Inferior parietal cortex (tissue), 1 donor: ENCODE data around the gene SSUH2.

ENCODE experiments used
- DNase-seq: peaks from one replicate; pipeline ENCODE4 v3.0.0-alpha.2; 2016; ENCODE audit errors: extremely low spot score

SSUH2 gene

GRCh38 chr3:8579943-8580342, 64.7 kb downstream of the SSUH2 start:
- DNase-seq: no peak

GRCh38 chr3:8579096-8579495, 65.5 kb downstream of the SSUH2 start:
- no peak for DNase-seq

- DNase-seq: no peak
These were observed 66.3 kb downstream of the SSUH2 start for GRCh38 chr3:8578282-8578681.

DNA sequence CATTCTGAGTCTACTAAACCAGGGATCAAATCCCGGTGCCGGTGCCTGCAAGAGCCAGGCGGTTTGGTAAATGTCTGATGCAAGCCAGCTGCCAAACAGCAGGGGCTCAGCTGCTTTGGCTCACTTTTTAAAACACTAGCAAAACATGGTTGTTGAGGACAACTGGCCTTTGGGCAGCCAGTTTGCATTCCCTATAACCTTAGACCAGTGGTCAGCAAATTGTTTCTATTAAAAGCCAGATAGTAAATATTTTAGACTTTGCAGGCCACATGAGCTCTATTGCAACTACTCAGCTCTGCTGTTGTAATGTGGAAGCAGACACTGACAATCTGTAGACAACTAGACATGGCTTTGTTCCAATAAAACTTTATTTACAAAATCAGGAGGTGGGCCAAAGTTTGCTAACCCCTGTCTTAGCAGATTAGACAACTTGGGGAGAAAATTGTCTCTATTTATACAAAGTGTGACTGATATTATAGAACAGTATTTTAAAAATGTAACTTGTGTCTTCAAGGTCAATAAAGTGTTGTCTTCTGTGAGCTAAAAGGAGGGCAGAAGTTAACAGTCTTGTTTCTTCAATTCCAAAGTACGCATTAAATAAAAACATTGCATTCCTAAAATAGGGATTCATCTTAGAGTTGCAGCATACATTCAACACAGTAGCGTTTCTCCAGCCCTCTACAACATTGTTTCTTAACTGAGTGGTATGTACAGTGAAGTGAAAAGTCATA, 67.6 kb downstream of the SSUH2 start:
- DNase-seq: no peak

DNA sequence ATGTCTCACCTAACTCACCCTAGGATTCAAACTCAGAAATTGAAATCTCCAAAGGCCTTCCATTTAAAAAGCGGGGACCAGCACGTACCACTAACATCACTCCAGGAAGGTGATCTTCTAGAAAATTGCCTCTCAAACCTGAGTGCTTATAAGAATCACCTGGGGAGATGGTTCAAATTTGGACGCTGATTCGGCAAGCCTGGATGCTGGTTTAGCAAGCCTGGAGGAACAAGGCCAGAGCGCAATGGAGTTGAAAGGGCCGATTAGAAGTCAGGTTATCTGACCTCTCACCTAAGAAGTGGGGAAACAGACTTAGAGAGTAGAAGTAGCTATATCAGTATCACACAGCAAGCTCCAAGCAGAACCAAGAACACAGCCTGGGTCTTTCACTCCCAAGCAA, 68.2 kb downstream of the SSUH2 start:
- no peak for DNase-seq

DNA sequence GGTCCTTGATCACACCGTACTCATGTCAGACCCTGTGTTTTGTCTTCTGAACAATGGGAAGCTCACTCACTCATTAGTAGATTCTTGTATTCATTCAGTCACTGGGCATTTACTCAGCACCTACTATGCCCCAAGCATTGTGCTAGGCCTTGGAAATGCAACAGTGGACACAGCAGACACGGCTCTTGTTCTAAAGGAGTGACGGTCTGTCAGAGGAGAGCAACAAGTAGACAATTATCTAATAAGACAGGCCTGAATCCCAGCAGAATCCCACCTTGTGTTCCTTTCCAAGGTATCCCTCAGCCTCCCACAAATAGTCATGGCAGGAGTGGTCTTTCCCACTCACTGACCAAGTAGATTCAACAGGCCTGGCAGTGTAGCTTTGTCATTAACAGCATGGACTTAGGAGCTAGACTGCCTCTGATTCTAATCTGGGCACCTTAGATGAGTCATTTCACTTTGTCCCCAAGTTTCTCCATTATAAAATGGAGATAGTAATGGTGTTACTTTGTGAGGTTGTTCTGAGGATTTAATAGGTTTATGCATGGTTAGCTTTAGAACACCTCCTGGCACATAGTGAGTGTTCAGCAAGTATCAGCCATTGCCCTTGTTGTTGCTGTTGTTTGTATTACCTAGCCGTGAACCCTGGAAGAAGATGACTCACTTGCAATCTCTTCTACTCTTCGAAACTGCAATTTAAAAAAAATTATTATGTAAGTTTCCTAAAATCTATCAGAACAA, 69.1 kb downstream of the SSUH2 start:
- no peak for DNase-seq

- DNase-seq: no peak
These were observed 69.8 kb downstream of the SSUH2 start for GRCh38 chr3:8574670-8575322.

DNA sequence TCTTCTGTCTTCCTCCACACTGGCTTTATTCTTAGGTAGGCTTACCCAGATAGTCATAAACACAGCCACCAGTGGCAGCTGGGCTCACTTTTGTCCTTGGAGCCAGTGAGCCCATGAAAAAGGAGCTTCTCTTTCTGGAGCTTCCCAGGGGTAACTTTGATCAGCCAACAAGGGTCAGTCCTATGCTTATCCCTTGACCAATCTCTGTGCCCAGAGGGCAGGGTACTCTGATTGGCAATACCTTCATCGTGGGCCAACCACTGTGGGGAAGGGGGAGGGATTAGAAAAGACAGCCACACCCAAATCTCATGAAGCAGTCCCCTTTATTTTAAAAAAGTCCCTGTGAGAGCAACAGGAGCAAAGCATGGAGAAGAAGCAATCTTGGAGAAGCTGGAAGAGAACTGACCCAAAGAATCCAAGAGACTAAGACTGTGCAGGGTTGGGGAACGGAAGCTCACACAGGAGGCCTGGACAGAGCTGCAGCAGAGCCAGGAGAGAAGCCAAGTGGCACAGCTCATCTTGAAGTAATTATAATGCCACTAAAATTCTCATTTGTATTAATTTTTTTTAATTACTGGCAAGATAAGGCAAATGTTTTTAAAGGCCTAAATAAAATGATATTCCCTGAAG, 70.4 kb downstream of the SSUH2 start:
- DNase-seq: no peak

GRCh38 chr3:8573342-8573926, 71.2 kb downstream of the SSUH2 start:
- no peak for DNase-seq

DNA sequence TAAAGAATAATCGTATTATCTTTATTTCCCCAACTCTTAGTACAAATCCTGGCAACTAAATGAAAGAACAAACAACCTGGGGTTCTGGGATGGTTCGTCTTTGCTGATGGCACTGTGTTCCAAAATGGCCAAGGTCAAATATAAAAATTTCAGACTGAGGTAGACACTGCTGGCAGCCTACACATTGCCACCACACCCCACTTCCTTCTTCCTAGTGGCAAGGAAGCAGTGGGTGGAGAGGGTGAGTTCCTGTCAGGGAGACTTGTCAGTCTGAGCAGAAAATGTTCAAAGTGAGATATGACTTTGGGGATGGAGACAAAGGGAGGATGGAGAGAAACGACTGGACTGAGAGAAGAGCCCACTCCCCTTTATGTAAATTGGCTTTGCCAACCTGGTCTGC, 73.3 kb downstream of the SSUH2 start:
- no peak for DNase-seq
